HG03520 (cell line): ENCODE data around the gene ARSB.

Experiments
- ATAC-seq: cut with Tn5 transposase; IDR thresholded peaks from one replicate; pipeline ENCODE4 v1.9.1; 2021; ENCODE audit warnings: mild to moderate bottlenecking, moderate library complexity; ENCODE audit not compliant: unreplicated experiment

The ARSB gene

DNA sequence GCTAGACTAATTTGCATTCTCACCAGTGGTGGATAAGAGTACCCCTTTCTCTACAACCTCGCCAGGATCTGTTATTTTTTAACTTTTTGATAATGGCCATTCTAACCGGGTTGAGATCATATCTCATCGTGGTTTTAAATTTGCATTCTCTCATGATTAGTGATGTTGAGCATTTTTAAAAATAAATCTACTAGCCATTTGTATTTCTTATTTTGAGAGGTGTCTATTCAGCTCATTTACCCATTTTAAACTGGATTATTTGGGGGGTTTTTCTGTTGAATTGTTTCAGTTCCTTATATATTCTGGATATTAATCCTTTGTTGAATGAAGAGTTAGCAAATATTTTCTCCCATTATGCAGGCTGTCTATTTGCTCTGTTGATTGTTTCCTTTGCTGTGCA is 139.6 kb downstream of the ARSB start:
- no peak for ATAC-seq

DNA sequence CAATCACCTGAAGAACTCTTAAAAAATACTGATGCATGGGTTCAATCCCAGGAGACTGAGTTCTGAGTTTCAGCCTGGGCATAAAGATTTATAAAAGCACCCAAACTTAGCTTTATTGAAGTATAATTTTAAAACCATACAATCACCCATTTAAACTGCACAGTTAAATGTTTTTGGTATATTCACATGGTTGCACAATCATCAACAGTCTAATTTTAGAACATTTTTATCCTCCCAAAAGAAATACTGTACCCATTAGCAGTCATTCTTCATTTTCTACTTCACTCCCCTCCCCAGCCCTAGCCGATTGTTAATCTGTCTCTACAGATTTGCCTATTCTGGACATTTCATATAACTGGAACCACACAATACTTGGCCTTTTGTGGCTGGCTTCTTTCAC is 141.7 kb downstream of the ARSB start:
- ATAC-seq, result no peak

DNA sequence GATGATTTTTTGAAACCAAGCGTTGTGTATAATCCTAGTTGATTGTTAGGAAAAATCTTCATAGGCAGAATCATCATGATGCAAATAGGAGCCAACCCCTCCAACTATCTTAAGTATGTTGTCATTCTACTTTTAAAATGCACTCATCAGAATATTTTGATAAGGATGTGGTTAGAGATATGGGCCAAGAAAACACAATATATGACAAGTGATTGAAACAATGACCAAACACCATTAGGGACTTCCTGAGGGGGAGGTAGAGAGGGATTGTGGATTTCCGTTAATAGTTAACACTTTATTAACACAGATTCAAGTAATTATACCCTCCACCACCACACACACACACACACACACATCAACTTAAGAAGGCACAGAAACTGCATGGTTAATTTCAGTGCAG is 143.3 kb downstream of the ARSB start:
- ATAC-seq, result no peak

DNA sequence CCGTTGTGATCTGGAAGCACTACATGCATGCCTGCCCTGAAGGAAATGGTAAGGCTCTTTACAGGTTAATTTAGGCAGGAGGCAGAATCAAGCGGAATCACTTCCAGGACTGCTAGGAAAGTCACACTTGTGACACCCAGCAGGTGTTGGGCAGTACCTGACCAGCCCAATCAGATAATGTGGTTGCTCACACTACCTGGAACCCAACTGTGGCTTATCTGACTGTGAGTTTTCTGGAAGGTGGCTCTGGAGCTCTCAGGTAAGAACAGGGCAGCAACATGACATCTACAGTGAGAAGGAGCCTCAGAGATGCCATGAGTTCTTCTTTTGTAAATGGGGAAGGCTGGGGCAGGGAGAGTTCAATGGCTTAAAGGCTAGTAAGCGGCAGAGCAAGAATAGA is 146.4 kb downstream of the ARSB start:
- no peak for ATAC-seq

DNA sequence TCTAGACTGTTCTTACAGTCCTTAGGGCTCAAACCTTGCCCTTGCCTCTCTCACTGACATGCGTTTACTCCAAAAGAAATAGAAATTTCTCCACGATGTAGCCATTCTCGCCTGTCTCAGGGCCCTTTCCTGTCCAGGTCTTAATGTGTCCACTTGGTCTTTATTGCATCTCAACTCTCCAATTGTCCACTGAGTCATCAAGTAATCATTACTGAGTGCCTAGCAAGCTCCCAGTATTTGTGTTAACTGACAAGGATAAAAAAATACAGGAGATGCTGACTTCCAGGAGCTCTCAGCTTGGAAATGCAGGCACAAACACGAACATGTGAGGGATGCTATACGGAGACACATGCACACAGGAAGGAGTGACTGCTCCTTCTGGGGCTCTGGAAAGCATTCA is 147.3 kb downstream of the ARSB start:
- ATAC-seq, result no peak

DNA sequence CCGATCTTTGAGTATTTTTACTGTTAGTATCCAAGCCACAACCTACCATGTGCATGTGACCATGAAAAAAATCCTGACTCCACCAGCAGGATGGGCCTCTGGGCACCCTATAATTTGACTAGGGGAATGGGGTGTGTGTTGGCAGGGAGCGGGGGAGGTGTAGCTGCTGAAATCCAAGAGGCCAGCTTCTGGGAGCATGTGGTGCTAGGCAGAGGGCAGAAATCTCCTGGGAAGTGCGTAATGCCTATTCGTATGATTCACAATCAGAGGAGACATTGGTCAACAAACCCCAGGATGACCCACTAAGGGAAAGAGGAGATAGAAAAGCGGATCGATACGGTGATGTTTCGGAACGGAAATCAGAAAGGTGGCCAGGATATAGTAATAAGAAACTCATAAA is 149.9 kb downstream of the ARSB start:
- ATAC-seq, result no peak

DNA sequence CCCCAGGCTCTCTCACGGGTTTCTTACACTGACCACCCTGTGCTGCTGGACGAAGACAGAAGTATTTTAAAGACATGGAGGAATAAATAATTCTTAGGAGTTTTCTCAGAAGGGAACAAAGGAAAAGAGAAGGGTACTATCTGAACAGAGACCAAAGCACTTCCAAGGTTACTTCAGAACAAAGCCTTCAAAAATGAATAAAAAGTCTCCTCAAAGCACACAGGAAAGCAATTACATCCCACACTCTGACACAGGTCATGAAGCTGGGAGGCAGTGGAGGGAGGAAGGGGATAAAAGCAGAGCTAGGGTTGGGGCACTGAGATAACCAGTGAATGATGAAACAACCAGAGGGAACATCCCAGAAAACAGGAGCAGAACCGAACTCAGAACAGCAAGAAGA is 151.8 kb downstream of the ARSB start:
- no peak for ATAC-seq

DNA sequence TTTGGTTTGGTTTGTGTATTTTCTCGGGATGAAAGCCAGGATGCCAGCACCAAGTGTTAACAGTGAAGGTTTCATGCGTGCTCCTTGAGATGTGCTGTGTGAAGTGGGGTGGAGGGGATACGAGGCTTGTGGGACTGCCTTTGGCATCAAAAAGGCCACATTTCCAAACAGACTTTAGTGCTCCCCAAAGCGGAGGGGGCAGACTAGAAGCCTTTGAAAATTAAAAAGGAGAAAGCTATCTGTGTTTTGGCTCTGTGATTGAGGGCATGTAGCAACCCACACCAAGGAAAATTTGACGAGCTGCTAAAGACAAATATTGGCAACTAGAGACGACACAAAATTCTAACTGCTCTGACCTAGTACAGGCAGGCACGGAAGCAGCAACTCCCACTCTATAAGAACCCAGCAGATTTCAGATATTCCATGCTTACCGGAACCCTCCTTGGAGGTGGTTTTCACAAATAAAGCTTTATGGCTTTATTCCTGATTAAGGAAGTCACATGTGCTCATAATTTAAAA is 154.5 kb downstream of the ARSB start:
- no peak for ATAC-seq

DNA sequence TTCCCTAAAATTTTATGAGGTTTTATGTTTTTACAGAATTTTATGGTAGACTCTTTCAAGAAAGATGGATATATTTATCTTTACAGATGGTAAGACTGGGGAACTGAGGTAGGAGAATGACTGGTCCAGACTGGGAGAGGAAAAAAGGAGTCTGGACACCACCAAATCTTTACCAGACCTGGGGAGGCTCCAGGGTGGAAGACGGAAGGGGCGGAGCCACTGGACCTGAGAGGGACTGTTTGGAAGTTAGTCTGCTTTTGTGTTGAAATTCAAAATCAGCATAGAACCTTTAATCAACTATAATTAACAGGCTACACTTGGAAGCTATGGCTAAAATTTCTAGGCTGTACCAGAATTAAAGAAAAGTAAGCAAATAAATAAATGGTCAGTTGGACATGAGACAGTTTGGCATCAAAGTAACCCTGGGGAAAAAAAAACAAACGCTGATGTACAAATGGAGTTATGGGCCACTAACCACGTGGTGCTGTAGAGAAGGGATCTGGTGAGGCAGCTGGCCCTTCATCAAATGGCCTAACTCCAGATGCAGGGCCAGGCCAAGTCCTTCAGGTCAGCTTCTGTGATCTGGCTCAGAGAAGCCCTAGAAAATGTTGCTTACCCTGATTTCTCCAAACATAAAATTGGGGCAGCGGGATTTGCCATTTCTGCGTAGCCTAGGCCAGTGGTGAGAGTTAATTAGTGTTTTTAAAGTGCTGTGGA is 155.1 kb downstream of the ARSB start:
- ATAC-seq, result no peak

DNA sequence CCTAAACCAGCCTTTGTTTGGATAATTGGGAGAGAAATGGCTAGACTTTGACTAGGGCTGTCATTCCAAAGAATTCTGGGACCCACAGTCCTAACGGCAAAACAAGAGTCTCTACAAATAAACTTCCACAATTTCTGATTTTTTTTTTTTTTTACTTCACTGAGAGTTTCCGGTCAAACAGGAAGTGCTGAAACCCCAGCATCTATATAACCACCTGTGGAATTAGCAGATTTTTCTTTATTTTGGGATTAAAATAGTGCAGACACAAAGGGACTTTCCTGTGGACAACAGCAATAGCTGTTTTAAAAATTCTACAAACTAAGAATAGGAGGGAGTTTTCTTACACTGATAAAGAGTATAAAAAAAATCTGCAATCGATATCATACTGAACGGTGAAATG is 157.4 kb downstream of the ARSB start:
- no peak for ATAC-seq

DNA sequence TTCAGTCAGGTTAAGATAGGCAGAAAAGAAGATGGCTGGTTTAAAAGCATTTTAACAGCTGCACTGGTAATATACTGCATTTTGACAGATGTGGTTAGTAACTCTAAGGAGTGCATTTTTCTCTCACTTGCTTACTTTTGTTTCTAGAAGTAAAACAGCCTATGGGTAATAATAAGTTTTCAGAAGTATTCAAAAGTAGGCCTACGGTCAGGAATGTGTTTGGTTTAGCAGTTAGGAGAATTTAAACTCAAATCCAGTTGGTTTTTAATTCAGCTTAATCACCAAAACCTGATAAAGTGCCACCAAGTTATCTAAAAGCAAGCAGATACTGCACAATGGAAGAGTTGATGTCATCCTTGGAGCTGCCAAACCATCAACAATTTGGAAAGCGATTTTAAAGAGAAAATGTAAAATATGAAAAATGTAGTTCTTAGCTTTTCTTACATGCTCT is 160.3 kb downstream of the ARSB start:
- no peak for ATAC-seq

DNA sequence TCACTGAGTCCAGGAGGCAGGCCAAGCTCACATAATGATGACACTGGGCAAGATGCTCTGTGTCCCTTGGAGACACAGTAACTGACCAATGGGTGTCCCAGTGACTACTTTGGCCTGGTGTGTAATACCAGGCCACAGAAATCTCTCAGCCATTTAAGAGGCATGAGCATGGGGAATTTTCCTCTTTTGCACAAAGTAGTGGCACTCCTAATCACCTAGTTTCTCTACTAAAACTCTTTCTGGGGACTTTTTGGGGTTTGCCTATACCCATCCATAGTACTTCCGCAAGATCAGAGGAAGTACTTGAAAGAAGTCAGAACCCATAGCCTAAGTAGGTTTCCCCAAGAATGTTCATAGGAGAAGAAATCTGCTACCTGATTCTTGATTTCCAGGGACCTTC is 161.9 kb downstream of the ARSB start:
- ATAC-seq, result no peak

DNA sequence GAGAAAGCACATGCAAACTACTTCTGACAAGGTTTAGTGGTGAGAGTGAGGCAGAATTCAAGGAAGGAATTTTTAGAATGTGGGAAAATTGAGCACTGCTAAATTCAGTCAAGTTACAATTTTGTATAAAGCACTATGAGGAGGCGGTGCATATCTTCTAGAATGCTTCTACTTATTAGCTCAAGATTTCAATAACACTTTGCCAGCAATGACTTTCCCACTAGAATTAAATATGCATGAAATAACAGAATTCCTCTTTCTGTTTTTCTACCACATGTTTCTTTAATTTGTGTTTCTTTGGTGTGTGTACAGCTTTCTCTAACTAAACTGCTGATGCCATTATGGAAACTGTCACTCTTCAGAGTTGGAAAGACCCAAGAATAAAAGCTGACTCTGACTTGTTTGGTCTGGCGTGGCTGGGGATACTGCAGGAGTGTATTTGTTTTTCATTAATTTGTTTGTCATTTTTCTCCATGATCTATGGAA is 163.5 kb downstream of the ARSB start:
- ATAC-seq, result no peak

DNA sequence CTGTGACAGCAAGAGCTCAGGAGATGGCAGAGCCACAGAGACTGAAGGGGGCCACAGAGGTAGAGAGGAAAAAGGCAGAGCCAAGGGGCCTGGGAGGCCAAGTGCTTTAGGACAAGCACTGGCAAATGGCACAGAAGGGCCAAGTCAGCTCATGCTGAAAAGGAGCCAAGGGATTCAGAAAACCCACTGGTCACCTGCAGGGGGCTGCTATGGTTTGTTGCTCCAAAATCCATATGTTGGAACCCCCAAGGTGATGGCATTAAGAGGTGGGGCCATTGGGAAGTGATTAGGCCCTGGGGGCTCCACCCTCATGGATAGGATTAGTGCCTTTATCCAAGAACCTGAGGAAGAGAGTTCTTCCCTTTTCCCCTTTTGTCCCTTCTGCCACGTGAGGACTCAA is 165.4 kb downstream of the ARSB start:
- no peak for ATAC-seq

DNA sequence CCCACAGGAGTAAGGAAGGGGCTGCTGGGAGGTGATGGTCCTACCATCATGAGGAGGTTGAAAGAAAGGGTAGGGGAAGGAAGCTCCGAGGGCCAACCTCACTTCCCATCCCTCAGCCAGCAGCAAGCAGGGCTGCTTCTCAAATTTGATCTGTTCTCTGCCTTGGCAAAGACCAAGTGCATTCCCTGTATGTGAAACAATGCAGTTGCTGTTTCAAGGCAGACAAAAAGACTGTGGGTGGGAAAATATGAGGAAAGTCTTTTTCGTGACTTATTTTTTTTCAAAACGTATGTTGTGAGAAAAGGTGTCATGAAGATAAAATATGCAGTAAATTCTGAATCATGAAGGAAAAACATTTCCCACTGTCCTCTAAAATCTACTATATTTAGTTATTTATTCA is 165.9 kb downstream of the ARSB start:
- no peak for ATAC-seq

DNA sequence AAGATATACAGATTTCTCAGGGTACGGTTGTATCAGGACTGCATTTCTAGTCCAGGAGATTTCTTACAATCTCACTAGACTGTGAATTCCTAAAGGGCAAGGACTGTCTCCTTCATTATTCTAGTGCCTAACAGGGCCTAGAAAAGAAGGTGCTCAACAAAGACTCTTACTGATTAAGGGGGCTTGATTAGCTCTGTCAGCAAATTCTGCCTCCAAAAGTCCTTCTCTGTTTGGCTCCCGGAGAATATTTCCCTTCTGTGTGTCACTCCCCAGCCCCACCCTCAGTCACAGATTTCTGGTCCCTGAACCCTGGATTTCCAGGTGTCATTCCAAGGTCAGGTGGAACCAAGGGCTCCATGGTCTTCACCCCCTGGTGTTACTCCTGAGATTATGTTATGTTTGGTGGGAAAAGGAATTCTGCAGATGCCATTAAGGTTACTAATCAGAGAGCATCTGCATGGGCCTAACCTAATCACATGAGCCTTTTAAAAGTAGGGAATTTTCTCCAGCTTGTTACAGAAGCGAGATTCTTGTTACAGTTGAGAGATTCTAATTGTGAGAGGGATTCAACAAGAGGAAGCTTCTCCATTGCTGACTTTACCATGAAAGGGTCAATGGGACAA is 168.9 kb downstream of the ARSB start:
- ATAC-seq, result no peak

DNA sequence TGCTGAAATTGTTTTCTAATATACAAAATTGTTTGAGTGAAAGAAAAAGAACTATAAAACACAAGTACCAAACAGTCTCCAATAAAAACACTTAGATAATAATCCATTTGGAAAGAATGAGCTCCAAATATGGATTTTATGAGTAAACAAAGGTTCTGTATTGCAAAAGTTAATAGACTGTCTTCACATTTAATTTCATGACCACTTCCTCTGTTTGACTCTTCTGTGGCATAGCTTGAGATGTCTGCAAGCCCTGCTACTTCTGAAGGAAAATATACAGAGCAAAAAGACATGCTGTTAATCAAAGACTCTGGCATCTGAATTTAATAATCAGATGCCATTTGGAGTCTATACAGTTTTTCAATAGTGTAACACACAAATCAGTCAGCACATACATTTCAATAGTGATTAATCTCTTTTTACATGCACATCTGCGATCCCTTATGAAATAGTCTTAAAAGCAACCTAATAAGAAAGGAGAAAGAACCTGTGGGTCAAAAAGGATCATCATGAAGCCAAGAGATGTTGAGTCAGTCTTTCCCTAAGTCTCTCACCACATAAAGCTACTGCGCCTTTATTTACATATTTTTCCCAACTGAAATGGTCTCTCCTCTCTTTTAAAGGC is 171.1 kb downstream of the ARSB start:
- no peak for ATAC-seq

DNA sequence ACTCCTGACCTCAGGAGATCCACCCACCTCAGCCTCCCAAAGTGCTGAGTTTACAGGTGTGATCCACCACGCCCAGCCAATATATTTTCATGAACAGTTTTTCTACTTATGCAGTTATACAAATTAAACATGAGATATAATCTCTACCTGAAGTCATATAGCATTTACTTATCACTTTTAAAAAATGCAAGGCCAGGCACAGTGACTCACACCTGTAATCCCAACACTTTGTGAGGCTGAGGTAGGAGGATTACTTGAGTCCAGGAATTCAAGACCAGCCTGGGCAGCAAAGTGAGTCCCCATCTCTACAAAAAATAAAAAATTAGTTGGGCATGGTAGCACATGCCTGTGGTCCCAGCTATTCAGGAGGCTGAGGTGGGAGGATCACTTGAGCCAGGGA is 171.8 kb downstream of the ARSB start:
- ATAC-seq, result no peak

DNA sequence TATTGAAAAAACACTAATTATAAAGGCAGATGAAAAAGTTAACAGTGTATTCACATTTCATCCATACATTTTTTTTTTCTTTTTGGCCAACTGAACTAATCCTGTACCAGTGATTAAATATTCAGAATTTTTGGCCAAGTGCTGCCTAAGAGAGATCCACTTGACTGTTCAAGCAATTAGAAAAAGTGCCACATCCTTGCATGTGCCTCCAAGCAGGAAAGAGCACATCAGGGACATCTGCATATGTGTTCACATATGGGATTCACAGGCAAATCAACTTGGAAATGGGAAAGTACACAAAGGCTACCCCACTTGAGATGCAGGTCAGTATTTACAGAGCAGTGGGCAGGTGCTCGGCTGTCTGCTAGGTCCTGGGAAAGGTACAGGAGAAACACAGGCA is 173.2 kb downstream of the ARSB start:
- ATAC-seq, result no peak

DNA sequence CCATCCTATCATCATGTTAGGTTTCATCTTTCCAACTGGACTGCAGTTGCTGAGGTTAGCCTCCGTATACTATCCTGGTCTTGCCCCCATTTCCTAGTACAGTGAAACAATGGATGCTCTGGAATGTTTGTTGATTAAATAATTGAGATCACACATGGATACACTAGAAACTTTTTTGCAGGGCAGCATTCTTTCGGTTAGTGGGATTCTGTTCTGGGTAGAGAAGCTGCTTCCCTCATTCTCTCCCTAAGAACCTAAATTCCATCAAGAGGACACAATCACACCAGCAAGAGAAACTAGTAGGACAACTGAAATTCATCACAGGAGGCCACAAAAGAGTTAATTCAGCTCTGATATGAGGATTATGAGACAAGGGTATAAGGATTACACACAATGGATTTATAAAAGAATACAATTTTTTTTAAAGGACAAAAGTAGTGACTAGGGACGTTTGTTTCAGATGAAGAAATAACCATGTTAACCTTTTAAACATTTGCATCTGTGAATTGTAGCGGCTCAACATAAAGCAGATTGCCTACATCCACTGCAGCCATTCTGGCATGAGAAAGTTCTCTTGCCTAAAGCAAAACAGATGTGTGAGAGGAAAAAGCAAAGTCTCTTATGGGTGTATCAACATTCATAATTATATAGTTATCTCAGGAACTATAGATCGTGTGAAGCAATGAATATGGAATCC is 173.8 kb downstream of the ARSB start:
- ATAC-seq, result no peak

DNA sequence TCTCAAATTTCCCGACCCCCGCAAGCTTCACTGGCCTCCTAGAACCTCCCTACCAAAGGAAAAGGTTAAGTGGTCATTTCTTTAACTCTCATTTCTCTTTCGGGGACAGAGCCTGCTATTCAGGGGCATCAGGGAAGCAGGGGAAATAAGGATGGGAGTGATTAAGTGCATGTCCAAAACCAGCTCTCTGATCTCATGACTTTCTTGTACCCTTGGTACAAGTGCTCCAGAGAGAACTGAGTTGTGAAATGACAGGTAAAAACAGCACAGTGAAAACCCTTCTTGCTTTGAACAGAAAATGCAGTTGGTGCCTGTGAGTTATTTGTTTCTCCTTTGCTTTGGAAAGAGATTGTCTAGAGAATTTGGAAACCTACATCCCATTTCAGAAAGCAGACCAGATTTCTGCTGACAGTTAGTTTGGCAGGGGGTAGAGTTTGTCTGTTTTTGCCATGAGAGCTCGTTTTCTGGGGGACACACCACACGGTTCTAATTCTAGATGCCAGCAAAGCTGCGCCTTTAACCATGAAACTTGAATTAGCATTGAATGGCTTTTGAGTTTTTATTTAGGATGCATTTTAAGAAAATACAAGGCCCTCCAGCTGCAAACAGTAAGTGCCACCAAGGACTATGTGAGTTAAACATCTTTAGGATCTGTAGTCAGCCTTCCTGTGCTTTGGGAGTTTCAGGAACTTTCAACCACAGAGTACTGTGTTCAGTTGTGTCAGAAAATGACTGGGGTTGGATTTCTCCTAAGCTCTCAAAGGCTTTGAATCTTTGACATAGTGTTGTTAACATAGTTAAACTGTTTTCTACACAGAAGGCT is 174.8 kb downstream of the ARSB start:
- ATAC-seq, result no peak
